Peyer's patch (tissue), 4 donors: ENCODE data around the gene EGR1.

Source experiments
- POLR2A ChIP-seq, 2 donors: fragments of 450-650 bp; IDR thresholded peaks; one replicate each; pipeline ENCODE4 v1.5.1; 2017; ENCODE audit warnings: antibody characterized with exemption in 2 of 2, mild to moderate bottlenecking in 2 of 2, moderate library complexity in 2 of 2
- TF ChIP-seq, protein P1 (sequence below), 6 experiments: fragments of 450-650 bp in 4 of 6; fragments of 200-600 bp in 2 of 6; sonication (generic) in 1 of 6; IDR thresholded peaks; one replicate each; pipeline ENCODE4 v1.5.1; 2017 to 2019; ENCODE audit warnings: antibody characterized with exemption in 6 of 6, mild to moderate bottlenecking in 3 of 6, moderate library complexity in 1 of 6

DNA sequence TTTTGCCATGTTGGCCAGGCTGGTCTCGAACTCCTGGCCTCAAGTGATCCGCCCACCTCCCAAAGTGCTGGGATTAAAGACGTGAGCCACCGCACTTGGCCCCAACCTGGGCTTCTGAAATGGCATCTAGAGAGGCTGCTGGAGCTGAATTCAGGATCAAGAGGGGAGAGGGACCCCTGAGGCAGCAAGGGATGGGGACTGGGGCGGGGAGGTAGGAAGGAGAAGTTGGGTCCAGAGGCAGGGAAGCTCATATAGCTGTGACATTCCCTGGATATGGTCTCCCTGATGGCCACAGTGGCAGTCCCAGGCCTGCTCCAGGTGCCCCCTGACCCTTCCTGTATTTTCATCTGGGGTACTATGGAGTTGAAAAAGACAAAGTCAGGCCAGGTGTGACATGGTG, 14.3 kb upstream of the EGR1 start:
- TF ChIP-seq, protein P1, sequence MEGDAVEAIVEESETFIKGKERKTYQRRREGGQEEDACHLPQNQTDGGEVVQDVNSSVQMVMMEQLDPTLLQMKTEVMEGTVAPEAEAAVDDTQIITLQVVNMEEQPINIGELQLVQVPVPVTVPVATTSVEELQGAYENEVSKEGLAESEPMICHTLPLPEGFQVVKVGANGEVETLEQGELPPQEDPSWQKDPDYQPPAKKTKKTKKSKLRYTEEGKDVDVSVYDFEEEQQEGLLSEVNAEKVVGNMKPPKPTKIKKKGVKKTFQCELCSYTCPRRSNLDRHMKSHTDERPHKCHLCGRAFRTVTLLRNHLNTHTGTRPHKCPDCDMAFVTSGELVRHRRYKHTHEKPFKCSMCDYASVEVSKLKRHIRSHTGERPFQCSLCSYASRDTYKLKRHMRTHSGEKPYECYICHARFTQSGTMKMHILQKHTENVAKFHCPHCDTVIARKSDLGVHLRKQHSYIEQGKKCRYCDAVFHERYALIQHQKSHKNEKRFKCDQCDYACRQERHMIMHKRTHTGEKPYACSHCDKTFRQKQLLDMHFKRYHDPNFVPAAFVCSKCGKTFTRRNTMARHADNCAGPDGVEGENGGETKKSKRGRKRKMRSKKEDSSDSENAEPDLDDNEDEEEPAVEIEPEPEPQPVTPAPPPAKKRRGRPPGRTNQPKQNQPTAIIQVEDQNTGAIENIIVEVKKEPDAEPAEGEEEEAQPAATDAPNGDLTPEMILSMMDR (IDR thresholded peaks at IDR 0.05): no peak
- TF ChIP-seq POLR2A (IDR thresholded peaks at IDR 0.05): no peak
